ENCODE measurements around the gene IPO13. TPM values are rescaled to one million over a fixed set of nuclear protein-coding genes. Genes with fewer than 3 reads are reported as not detected.

The IPO13 gene
- total and polyA plus RNA-seq, 4 donors: 8.6 to 15.1 (median 10.5) TPM

DNA sequence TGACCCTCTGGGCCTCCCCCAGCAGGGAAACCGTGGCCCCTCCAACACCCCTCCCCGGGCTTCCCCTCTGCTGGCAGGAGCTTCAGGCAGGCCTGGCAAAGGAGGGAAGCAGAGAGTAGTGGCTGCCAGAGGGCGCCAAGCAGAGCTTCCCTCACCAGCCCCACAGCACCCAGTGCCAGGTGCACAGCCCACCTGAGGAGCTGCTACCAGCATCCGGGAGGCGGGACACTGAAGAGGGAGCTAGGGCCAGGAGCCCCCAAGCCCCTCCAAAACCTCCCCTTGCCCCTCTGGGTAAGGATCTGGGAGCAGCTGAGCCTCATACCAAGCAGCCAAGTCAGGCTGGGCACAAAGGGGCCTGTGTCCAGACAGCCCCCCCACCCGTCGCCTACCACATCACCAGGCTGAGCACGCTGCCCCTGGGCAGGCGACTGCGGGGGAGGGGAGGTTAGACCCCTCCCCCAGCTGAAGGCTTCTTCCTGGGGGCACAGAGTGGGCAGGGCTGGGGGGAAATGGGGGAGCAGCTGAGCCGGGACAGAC, 64.3 kb downstream of the IPO13 start:
- Histone ChIP-seq H3K27ac (ENCODE audit: low read depth in 1 of 2, low read length in 2 of 2) (no peak overlapping the region), H3K4me1 (ENCODE audit: control insufficient read depth in 4 of 4, insufficient read depth in 4 of 4, low read length in 3 of 4) (peaks cover 0 to under 1% (median 0%) of the 10 kb centered on the region in 4 donors), H3K9ac (ENCODE audit: low read depth in 1 of 2, low read length in 2 of 2) (no peak overlapping the region), H3K36me3 (ENCODE audit: control insufficient read depth in 4 of 4, insufficient read depth in 3 of 4, low read depth in 1 of 4, low read length in 3 of 4) (no peaks in the 10 kb centered on the region), H3K27me3 (ENCODE audit: control insufficient read depth in 4 of 4, insufficient read depth in 4 of 4, low read length in 3 of 4) (no peaks in the 10 kb centered on the region), H3K9me3 (ENCODE audit: control insufficient read depth in 4 of 4, low read length in 3 of 4) (no peaks in the 10 kb centered on the region), H3K4me3 (ENCODE audit: low read depth in 1 of 3, low read length in 3 of 3) (no peak overlapping the region)
- 88% methylated on average over 11 of the region's 11 CpGs for WGBS
- no peak for TF ChIP-seq RXRA (IDR thresholded peaks at IDR 0.05)
- DNase-seq (ENCODE audit: low spot score): no peak

DNA sequence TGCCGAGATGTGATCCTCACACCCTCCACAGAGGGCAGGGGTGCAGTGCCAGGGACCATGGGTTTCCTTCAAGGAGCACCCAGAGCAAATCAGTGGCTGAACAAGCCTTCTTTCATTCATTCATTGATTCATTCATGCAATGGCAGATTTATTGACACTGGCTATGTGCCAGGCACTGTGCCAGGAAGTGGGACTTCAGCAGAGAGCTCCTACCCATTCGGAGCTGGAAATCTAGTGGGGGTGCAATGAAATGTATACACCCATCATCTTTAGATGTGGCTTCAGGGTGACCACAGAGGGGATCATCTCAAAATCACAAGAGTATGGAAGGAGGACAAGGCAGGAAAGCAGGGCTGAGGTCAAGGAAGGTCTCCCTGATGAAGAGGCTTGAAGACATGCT, 65.7 kb downstream of the IPO13 start:
- 73% methylated on average over 2 of the region's 2 CpGs for WGBS
- no peaks in the 10 kb centered on the region for H3K27me3 ChIP-seq (ENCODE audit: control insufficient read depth in 4 of 4, insufficient read depth in 4 of 4, low read length in 3 of 4)
- no peaks in the 10 kb centered on the region for H3K4me1 ChIP-seq (ENCODE audit: control insufficient read depth in 4 of 4, insufficient read depth in 4 of 4, low read length in 3 of 4)
- no peak for DNase-seq (ENCODE audit: low spot score)
- H3K9ac ChIP-seq (ENCODE audit: low read depth in 1 of 2, low read length in 2 of 2): no peak overlapping the region
- TF ChIP-seq NR2F2 (IDR thresholded peaks at IDR 0.05) (no peak), RXRA (IDR thresholded peaks at IDR 0.05) (no peak), HNF4G (IDR thresholded peaks at IDR 0.05) (no peak), FOXA2 (IDR thresholded peaks at IDR 0.05) (no peak), YY1 (IDR thresholded peaks at IDR 0.05) (no peak)
- TF ChIP-seq, protein P1, sequence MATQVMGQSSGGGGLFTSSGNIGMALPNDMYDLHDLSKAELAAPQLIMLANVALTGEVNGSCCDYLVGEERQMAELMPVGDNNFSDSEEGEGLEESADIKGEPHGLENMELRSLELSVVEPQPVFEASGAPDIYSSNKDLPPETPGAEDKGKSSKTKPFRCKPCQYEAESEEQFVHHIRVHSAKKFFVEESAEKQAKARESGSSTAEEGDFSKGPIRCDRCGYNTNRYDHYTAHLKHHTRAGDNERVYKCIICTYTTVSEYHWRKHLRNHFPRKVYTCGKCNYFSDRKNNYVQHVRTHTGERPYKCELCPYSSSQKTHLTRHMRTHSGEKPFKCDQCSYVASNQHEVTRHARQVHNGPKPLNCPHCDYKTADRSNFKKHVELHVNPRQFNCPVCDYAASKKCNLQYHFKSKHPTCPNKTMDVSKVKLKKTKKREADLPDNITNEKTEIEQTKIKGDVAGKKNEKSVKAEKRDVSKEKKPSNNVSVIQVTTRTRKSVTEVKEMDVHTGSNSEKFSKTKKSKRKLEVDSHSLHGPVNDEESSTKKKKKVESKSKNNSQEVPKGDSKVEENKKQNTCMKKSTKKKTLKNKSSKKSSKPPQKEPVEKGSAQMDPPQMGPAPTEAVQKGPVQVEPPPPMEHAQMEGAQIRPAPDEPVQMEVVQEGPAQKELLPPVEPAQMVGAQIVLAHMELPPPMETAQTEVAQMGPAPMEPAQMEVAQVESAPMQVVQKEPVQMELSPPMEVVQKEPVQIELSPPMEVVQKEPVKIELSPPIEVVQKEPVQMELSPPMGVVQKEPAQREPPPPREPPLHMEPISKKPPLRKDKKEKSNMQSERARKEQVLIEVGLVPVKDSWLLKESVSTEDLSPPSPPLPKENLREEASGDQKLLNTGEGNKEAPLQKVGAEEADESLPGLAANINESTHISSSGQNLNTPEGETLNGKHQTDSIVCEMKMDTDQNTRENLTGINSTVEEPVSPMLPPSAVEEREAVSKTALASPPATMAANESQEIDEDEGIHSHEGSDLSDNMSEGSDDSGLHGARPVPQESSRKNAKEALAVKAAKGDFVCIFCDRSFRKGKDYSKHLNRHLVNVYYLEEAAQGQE (IDR thresholded peaks at IDR 0.05): no peak
- no peak overlapping the region for H3K27ac ChIP-seq (ENCODE audit: low read depth in 1 of 2, low read length in 2 of 2)
- H3K36me3 ChIP-seq (ENCODE audit: control insufficient read depth in 4 of 4, insufficient read depth in 3 of 4, low read depth in 1 of 4, low read length in 3 of 4): no peaks in the 10 kb centered on the region
- no peaks in the 10 kb centered on the region for H3K9me3 ChIP-seq (ENCODE audit: control insufficient read depth in 4 of 4, low read length in 3 of 4)
- no peak overlapping the region for H3K4me3 ChIP-seq (ENCODE audit: low read depth in 1 of 3, low read length in 3 of 3)

DNA sequence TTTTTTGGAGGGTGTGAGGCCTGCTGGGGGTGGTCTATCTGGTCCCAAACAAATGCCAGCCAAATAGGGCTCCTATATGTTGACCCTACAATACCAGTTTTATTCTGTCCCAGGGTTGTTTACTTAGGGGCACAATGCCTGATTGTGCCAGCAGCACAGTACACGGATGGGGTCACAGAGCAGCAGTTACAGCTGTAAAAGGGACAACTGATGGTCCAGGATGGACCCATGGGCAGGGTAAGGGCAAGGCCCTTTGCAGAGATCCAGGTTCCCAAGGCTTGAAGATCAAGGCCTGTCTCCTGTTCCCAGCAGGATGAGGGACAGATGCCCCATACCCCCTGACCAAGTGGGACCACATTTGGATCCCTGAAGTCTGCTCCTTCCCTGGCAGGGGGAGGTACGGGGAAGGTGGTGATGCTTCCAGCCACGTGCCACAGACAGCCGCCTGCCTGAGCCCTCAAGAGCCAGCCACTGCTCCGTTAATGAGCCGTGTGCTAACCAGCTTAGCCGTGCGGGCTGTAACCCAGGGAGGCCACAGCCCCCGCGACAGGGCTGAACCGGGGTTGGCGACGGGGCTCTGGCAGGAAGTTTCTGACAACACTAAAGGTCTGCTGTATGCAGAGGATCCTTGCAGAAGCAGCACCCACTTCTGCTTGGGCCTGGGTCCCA, 66.3 kb downstream of the IPO13 start:
- Histone ChIP-seq H3K27me3 (ENCODE audit: control insufficient read depth in 4 of 4, insufficient read depth in 4 of 4, low read length in 3 of 4) (no peaks in the 10 kb centered on the region), H3K27ac (ENCODE audit: low read depth in 1 of 2, low read length in 2 of 2) (no peak overlapping the region), H3K4me3 (ENCODE audit: low read depth in 1 of 3, low read length in 3 of 3) (no peak overlapping the region), H3K9ac (ENCODE audit: low read depth in 1 of 2, low read length in 2 of 2) (no peak overlapping the region), H3K36me3 (ENCODE audit: control insufficient read depth in 4 of 4, insufficient read depth in 3 of 4, low read depth in 1 of 4, low read length in 3 of 4) (no peaks in the 10 kb centered on the region), H3K9me3 (ENCODE audit: control insufficient read depth in 4 of 4, low read length in 3 of 4) (no peaks in the 10 kb centered on the region), H3K4me1 (ENCODE audit: control insufficient read depth in 4 of 4, insufficient read depth in 4 of 4, low read length in 3 of 4) (no peaks in the 10 kb centered on the region)
- no peak for DNase-seq (ENCODE audit: low spot score)
- 75% methylated on average over 13 of the region's 13 CpGs for WGBS
- TF ChIP-seq, protein P2, sequence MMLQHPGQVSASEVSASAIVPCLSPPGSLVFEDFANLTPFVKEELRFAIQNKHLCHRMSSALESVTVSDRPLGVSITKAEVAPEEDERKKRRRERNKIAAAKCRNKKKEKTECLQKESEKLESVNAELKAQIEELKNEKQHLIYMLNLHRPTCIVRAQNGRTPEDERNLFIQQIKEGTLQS (IDR thresholded peaks at IDR 0.05): no peak
- TF ChIP-seq, protein P3, sequence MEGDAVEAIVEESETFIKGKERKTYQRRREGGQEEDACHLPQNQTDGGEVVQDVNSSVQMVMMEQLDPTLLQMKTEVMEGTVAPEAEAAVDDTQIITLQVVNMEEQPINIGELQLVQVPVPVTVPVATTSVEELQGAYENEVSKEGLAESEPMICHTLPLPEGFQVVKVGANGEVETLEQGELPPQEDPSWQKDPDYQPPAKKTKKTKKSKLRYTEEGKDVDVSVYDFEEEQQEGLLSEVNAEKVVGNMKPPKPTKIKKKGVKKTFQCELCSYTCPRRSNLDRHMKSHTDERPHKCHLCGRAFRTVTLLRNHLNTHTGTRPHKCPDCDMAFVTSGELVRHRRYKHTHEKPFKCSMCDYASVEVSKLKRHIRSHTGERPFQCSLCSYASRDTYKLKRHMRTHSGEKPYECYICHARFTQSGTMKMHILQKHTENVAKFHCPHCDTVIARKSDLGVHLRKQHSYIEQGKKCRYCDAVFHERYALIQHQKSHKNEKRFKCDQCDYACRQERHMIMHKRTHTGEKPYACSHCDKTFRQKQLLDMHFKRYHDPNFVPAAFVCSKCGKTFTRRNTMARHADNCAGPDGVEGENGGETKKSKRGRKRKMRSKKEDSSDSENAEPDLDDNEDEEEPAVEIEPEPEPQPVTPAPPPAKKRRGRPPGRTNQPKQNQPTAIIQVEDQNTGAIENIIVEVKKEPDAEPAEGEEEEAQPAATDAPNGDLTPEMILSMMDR (IDR thresholded peaks at IDR 0.05; ENCODE audit: low read depth, low read length, missing input control): no peak
- no peak for TF ChIP-seq FOXA1 (IDR thresholded peaks at IDR 0.05)
- TF ChIP-seq SP1 (IDR thresholded peaks at IDR 0.05): no peak
- TF ChIP-seq FOXA2 (IDR thresholded peaks at IDR 0.05): no peak
- TF ChIP-seq ZBTB33 (IDR thresholded peaks at IDR 0.05): no peak
- no peak for TF ChIP-seq MAX (IDR thresholded peaks at IDR 0.05)

Measured in liver (tissue), 9 donors.